GM21825 (cell line): ENCODE data around the gene ERF.
"Not testable (repeated sequence)": the region's sequence is repeated elsewhere in the genome, so short reads cannot be mapped to it uniquely, and the experiment has no call there.

Experiments used
- ATAC-seq: cut with Tn5 transposase; IDR thresholded peaks from one replicate; pipeline ENCODE4 v1.9.1; 2021; ENCODE audit warnings: mild to moderate bottlenecking, moderate library complexity; ENCODE audit not compliant: unreplicated experiment

Gene ERF

DNA sequence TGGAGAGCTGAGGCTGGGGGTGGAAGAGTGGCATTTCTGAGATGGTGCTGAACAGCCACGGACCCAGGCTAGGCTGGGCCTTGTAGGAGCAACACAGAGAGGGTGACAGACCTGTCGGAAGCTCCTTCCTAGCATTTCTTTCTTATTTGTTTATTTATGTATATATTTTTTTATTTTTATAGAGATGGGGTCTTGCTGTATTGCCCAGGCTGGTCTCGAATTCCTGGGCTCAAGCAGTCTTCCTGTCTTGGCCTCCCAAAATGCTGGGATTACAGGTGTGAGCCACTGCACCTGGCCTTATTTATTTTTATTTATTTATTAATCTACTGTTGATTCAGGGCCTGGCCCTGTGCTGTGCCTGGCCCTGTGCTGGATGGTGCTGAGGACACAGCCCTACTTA is 20.6 kb upstream of the ERF start:
- ATAC-seq: no peak

DNA sequence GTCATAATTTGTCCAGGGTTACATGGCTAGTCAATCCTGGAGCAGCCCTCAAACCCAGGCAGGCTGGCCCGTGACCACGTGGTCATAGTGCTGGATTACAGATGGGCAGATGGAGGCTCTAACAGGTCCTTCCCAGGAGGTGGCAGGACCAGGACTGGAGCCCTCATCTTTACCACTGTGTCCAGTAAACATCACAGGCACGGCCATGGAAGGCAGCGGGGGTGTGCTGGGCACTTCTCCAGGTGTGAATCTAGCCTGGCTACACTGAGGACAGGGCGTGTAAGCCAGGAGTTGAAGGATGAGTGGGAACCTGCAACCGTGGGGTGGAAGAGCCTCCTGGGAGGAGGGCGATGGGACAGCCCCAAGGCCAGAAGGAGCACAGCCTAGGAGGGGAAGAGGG is 20.2 kb upstream of the ERF start:
- no peak for ATAC-seq

DNA sequence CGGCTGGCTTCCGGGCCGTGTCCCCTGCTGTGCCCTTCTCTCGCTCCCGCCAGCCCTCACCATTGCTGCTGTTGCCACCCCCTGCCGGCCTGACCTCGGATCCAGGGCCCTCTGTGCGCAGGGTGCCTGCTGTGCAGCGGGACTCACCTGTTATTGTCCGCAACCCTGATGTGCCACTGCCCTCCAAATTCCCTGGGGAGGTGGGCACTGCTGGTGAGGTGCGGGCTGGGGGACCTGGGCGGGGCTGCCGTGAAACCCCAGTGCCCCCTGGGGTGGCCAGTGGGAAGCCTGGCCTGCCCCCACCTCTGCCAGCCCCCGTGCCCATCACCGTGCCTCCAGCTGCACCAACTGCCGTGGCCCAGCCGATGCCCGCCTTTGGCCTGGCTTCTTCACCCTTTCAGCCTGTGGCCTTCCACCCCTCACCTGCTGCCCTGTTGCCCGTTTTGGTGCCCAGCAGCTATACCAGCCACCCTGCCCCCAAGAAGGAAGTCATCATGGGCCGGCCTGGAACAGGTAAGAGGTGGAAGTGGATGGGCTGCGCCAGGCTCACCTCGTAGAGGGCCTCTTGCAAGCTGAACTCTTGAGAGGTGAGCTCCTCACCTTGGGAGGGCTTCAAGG is 19.2 kb upstream of the ERF start:
- ATAC-seq: no peak

DNA sequence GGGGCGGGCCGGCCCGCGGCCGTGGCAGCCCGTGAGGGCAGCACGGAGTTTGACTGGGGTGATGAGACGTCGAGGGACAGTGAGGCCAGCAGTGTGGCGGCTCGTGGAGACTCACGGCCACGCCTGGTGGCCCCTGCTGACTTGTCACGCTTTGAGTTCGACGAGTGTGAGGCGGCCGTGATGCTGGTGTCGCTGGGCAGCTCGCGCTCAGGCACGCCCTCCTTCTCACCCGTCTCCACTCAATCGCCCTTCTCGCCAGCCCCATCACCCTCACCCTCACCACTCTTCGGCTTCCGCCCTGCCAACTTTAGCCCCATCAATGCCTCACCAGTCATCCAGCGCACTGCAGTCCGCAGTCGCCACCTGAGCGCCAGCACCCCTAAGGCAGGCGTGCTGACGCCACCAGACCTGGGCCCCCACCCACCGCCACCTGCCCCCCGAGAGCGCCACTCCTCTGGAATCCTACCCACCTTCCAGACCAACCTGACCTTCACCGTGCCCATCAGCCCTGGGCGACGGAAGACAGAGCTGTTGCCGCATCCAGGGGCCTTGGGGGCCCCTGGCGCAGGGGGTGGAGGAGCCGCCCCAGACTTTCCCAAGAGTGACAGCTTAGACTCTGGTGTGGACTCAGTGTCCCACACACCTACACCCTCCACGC is 18.6 kb upstream of the ERF start:
- no peak for ATAC-seq

DNA sequence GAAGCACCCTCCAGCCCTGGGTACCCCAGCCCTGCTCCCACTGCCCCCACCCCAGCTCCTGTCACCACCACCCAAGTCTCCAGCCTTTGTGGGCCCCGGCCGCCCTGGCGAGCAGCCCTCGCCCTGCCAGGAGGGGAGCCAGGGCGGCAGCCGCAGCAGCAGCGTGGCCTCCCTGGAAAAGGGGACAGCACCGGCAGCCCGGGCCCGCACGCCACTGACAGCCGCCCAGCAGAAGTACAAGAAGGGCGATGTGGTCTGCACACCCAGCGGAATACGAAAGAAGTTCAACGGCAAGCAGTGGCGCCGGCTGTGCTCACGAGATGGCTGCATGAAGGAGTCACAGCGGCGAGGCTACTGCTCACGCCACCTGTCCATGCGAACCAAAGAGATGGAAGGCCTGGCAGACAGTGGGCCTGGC is 18.1 kb upstream of the ERF start:
- ATAC-seq: no peak

DNA sequence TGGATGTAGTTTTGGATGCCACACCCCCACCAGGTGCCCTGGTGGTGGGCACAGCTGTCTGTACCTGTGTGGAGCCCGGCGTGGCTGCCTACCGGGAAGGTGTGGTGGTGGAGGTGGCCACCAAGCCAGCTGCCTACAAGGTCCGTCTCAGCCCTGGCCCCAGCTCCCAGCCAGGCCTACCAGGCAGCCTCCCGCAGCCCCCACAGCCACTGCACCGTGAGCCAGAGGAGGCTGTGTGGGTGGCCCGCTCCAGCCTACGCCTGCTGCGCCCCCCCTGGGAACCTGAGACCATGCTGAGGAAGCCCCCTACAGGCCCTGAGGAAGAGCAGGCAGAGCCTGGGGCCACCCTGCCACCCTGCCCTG is 17.6 kb upstream of the ERF start:
- no peak for ATAC-seq

DNA sequence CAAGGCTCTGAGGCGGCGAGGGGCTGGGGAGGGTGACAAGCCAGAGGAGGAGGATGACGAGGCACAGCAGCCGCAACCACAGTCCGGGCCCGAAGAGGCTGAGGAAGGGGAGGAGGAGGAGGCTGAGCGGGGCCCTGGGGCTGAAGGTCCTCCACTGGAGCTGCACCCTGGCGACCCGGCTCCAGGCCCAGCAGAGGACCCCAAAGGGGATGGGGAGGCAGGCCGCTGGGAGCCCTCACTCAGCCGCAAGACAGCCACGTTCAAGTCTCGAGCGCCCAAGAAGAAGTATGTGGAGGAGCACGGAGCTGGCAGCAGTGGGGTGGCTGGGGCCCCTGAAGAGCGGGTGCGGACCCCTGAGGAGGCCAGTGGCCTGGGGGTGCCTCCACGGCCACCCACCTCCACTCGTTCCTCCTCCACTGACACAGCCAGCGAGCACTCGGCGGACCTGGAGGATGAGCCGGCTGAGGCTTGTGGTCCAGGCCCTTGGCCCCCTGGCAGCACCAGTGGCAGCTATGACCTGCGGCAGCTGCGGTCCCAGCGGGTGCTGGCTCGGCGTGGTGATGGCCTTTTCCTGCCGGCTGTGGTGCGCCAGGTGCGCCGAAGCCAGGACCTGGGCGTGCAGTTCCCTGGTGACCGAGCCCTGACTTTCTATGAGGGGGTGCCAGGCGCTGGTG is 17.1 kb upstream of the ERF start:
- ATAC-seq: no peak

DNA sequence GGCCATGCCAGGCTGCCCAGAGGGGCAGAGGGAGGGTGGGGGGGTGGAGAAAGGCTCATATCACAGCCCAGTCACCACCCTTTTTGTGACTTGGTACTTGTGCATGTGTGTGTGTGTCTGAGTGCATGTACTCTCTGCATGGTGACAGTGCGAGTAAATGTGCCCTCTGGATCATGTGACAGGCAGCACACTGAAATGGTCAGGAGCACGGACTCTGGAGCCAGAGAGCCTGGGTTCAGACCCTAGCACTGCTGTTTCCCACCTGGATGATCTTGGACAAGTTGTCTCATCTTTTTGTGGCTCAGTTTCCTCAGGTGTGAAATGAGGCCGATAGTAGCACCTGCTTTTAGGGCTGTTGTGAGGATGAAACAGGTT is 16.1 kb upstream of the ERF start:
- no peak for ATAC-seq

DNA sequence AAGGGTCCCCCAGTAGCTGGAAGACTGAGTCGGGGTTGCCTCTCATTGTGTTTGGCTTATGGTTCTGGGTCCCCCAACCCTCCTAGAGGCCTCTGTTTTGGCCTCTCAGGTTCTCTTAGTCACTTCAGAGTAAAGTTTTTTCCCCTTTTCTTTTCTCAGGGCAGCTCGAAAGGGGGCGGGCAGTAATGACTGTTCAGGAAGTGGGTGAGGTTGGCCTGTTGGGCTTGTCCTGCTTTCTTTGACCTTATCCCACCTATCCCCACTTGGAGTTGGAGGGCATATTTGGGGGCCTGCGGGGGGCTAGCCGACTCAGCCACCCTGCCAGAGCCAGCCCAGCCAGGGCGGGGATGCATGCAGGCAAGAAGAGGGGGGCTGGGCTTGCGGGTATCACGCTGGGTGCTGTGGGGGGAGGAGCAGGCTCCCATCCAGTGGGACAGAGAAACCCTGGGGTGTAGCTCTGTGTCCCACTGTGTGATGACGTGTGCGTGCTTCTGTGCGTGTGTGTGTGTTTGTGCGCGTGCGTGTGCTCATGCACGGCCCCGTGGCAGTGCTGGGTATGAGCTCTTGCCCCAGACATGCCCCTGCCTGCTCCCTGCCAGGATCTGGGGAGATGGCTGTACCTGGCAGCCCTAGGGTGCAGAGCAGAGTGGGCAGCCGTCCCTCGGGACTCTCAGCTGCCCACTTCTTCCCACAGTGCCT is 15.6 kb upstream of the ERF start:
- no peak for ATAC-seq

DNA sequence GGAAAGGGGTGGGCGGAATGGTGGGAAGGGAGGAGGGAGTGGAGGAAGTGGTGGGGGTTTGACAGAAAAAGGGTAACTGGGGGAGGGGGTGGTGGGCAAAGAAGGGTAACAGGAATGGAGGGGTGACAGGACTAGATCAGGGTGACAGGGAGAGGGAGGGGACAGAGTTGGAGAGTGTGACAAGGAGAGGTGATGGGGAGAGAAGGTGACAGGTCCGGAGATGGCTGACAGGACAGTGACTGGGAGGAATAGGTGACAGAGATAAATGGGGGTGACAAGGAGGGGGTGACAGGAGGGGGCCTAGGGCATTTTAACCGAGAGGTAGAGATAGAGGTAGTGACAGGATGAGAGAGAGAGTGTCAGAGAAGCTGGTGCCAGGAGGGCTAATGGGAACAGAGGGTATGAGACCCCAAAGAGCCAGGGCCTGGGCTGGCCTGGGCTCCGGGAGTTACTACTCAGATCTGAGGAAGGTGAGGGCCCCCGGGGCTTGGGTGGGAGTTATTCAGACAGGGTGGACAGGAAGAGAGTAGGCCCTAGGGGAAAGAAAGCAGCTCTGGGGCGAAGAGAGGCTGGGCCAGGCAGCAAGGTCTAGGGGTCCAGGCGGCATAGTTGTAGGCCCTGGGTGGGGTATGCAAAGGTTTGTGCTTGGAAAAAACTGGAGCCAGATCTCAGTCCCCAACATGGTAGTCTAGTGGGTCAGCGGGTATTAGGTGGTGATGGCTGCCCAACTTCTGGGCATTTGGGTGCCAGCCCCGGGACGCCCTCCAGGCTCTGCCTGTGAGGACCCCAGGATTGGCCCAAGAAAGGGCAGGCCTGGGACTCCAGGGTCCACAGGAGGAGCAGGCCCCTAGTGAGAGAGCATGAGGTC is 14.8 kb upstream of the ERF start:
- ATAC-seq: no peak

DNA sequence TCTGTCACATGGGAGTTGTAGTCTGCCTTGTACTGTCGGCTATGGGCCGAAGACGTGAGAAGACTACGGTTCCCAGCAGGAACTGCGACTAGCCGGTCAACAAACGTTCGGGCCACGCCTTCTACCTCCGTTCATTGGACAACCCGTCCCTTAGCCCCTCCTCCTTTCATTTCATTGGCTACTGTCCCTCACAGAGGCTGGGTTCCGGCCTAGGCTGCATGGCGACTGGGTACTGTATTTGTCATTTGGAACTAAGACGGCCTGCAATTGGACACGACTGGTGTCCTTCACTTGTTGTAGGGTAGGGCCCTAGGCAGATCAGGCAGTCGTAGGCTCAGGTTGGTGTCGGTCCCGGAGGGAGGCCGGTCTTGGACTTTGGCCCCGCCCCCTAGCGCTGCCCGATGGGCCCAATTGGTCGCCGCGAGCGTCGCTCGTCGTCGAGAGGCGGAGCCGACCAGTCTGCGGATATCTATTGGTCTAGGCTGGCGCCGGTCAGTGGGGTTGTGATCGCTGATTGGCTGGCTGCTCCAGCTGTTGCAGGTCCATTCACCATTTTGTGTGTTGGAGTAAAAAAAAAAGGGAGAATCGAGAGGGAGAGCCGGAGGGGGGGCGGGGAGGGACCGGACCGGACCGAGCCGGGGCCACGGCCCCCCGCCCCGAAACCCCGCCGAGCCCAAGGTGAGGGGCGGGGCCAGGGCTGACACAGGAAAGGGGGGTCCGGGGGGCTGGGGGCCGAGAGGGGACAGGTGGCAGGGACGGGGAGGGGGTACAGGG is 14.0 kb upstream of the ERF start, which contains the start of gene CIC:
Gene CIC, plus strand, starts transcription at position 549 of the 774 bp plus-strand sequence. CDS start 2,532 bp downstream, outside the sequence.
- peak; percentile 76 for ATAC-seq

DNA sequence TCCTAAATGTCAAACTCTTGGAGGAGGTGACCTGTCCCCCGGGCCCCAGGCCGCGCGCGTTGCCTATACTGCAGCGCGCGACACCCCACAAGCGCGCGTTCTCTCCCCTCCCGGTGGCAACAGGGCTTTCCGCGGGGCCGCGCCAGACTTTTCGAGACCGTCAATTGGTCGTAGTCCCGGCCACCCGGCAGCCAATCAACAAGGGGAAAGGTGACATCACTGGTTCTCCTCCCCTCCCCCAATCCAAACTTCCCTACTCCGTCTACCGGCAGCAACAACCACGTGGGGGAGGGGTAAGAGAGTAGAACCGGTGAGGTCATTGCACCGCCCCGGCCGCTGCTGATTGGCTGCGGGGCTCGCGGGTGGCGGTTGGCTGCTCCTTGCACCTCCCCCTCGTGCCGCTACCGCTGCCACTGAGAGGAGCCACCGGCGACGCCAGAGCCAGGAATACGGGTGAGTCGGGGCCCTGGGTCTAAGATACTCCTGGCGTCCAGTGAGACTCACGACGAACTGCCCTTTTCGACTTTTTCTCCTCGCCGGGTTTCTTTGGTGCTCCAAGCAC is 13.3 kb upstream of the ERF start:
- ATAC-seq: peak; percentile 54

DNA sequence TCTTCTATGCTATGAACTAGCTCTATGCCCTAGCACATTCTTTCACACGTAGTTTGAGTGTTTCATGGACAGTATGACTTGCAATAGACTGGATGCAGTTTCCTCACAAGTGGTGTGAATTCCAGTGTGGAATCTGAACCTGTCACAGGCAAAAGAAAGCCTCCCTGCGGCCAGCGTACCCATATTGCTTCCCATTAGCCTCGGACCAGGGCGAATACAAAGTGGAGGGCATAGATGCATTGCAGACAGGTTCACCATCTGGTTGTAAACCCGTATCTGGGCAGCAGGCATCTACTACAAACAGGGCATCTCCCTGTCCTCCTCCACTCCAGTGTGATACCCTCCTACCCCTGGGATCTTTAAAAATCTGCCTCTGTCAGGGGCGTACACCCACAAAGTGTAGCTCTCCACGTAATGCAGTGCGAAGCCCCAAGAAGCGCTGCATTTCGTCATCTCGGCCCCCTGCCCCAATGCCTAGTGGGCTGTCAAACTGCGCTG is 12.8 kb upstream of the ERF start:
- ATAC-seq: no peak

DNA sequence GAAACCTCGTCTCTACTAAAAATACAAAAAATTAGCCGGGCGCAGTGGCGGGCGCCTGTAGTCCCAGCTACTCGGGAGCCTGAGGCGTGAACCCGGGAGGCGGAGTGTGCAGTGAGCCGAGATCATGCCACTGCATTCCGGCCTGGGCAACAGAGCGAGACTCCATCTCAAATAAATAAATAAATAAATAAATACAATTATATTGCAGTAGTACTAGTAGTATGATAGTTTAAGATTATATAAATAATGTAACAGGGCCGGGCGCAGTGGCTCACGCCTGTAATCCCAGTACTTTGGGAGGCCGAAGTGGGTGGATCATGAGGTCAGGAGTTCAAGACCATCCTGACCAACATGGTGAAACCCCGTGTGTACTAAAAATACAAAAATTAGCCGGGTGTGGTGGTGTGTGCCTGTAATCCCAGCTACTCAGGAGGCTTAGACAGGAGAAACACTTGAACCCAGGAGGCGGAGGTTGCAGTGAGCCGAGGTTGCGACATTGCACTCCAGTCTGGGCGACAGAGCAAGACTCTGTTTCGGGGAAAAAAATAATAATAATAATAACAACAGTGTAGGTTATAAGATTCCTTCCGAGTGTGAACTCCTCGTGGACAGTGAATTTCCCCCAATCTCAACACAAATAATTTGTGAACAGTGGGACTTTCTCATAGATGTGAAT is 12.1 kb upstream of the ERF start:
- ATAC-seq: not testable (repeated sequence)

DNA sequence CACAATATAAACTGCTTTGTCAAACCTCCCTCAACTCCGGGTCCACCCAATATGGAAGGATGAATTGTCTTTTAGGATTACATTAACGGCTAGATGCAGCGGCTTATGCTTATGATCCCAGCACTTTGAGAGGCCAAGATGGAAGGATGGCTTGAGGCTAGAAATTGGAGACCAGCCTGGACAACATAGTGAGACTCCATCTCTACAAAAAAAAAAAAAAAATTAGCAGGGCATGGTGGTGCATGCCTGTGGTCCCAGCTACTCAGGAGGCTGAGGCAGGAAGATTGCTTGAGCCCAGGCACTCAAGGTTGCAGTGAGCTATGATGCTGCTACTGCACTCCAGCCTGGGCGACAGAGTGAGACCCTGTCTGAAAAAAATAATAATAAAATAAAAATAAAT is 11.2 kb upstream of the ERF start:
- not testable (repeated sequence) for ATAC-seq

DNA sequence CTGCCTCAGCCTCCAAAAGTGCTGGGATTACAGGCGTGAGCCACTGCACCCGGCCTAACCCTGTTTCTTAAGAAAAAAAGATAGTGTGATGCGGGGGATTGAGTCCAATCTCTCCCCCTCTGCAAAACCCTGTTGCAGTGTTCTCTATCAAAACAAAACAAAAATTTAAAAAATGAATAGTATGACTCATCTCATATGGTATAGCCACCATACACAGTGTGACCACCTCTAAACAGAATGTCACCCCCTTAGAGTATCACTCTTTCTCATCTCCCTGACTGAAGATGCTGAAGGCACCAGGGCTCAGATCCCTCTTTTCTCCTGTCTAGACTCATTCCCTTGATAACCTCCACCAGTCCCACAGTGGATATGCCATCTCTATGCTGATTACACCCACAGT is 6.8 kb upstream of the ERF start:
- ATAC-seq: no peak

DNA sequence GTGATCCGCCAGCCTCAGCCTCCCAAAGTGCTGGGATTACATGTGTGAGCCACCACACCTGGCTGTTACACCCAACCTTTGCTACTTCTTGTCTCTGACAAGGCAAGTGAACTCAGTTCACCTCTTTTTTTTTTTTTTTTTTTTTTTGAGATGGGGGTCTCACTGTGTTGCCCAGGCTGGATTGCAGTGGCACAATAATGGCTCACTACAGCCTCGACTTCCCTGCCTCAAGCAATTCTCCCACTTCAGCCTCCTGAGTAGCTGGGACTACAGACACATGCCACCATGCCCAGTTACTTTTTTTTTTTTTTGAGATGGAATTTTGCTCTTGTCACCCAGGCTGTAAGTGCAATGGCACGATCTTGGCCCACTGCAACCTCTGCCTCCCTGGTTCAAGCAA is 2.9 kb upstream of the ERF start:
- ATAC-seq: not testable (repeated sequence)

DNA sequence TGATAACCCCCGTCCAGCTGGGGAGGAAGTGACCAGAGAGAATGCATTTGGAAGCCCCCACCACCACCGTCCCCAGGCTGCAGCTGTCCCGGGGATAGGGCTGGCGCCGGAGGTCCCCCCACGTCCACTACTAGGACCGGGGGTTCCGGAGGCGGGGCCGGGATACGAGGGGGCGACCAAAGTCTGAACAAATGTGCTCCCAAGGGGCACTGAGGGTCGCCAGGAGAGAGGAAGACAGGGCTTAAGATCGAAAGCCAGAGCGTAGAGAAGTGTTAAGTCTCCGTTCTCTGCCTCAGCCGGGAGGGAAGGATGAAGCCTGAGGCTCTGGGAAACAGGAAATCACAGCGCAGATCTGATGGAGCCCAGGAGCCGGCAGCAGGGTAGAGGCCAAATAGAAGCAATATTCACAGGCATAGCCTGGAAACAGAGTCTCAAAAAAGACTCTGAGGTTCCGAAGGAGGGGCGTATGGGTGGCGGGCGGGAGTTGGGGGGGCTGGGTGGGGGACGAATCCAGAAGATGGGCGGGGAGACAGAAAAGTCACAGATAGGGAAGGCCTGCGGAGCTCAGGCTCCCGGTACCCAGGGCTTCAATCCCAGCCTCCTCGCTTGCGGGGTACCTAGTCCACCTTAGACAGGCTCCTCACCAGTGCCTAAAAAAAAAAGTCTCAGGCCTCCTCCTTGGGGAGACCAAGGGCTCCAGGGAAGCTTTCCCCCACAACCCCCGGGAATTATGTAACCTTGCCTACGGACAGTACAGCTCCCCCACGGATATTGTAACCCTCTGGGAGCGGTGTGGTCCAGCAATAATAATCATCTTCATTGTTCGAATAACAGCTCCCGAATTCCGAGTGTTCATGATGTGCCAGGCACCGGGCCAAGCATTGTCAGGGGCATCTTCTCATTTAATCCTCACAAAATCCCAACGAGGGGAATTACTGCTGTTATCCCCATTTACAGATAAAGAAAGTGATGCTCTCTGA is 1.1 kb upstream of the ERF start:
- ATAC-seq: no peak
